Psoas muscle (tissue), 8 donors: ENCODE measurements around the gene NTNG1. TPM values are rescaled to one million over a fixed set of nuclear protein-coding genes. Genes with fewer than 3 reads are reported as not detected.

ENCODE experiments used
- ATAC-seq, 4 donors: fragments of 200-7000 bp; cut with Tn5 transposase; one replicate each; pipeline ENCODE4 v1.9.1; 2020; ENCODE audit warnings: moderate library complexity in 3 of 4, mild to moderate bottlenecking in 2 of 4
- DNase-seq, 2 donors: peaks; one replicate each; pipeline ENCODE4 v3.0.0-alpha.2; 2020
- H3K27ac ChIP-seq: fragments of 200-600 bp; one replicate; pipeline ENCODE4 v1.8.0; 2022
- H3K27me3 ChIP-seq, 3 donors: fragments of 200-600 bp in 1 of 3; one replicate each; pipeline versions ENCODE4 v1.6.1 to v1.8.0; 2013 to 2022; ENCODE audit warnings: low read length in 2 of 3, mild to moderate bottlenecking in 2 of 3, moderate library complexity in 1 of 3; ENCODE audit not compliant: insufficient read depth in 3 of 3
- H3K36me3 ChIP-seq, 2 donors: fragments of 200-600 bp in 1 of 2; one replicate each; pipeline versions ENCODE4 v1.6.1 to v1.8.0; 2013 to 2022; ENCODE audit warnings: low read depth in 1 of 2, mild to moderate bottlenecking in 1 of 2, moderate library complexity in 1 of 2; ENCODE audit not compliant: insufficient read depth in 1 of 2
- H3K4me1 ChIP-seq: fragments of 200-600 bp; one replicate; pipeline ENCODE4 v1.8.0; 2022
- H3K4me3 ChIP-seq: fragments of 200-600 bp; one replicate; pipeline ENCODE4 v1.8.0; 2022; ENCODE audit warnings: mild to moderate bottlenecking
- H3K9me3 ChIP-seq: fragments of 200-600 bp; one replicate; pipeline ENCODE4 v1.8.0; 2022
- CTCF ChIP-seq: fragments of 200-600 bp; IDR thresholded peaks from one replicate; pipeline ENCODE4 v1.8.0; 2022; ENCODE audit warnings: antibody characterized with exemption
- WGBS, 3 donors: extraction: QIAGEN DNeasy Blood & Tissue Kit; methylation state at CpG; one replicate each; pipeline versions ENCODE4 v1.1.6 to v1.1.7; 2013; 5-methylcytosine and 5-hydroxymethylcytosine counted together
- intact Hi-C, 2 donors: fragments of 100-400 bp; cut with DNase I; formaldehyde crosslinking; loops; one replicate each; pipeline versions ENCODE4 v1.11.0 to v1.14.2; 2022
- polyA plus RNA-seq, 3 donors: library from polyadenylated mRNA; stranded (reverse); fragments of 200-250 nt; gene quantifications; one replicate each; pipeline ENCODE4 v1.2.3, GENCODE V29; 2013
- total RNA-seq, 4 donors: library from RNA; stranded (reverse); fragmentation: NEBNext Ultra II Directional in 2 of 4; extraction: Animal tissue kit (Norgen Biotek cat#: 25700) in 2 of 4; gene quantifications; one replicate each; pipeline versions ENCODE4 v1.2.1 to v1.2.4, GENCODE V29; 2021 to 2023
- donor health status: healthy with polysubstance abuse.
- donor health status: DM: no; HTN: no; CAD: no; lungs with moderate emphysema.
- donor health status: Bipolar disorder and iron deficiency.
- donor health status: healthy.
- donor health status: DM: yes; HTN: yes; CAD: no.
- donor health status: DM: no; HTN: no; CAD: no.
- donor health status: DM: no; HTN: no; CAD: no.
- donor health status: DM: yes; HTN: yes; CAD: no.

Gene NTNG1
- total and polyA plus RNA-seq, 7 donors = 0.01 to 0.34 (median 0.27) TPM; not detected in 4

GRCh38 chr1:107525145-107525544, 384.3 kb downstream of the NTNG1 start:
- H3K36me3 ChIP-seq = no peaks in the 10 kb centered on the region
- WGBS, 3 donors = 94 to 100% (median 99%) methylated on average over 1 of the region's 1 CpG
- intact Hi-C loops = loop anchor here in 1 of 2 donors (5.0 kb wide), 2 partner anchors 98 to 248 kb away; no protein-coding TSS in a partner anchor
- H3K4me3 ChIP-seq = no peak overlapping the region
- no peaks in the 10 kb centered on the region for H3K27me3 ChIP-seq
- no peak for DNase-seq
- H3K27ac ChIP-seq = no peak overlapping the region
- TF ChIP-seq CTCF = no peak
- H3K4me1 ChIP-seq = no peaks in the 10 kb centered on the region
- ATAC-seq = no peak
- no peaks in the 10 kb centered on the region for H3K9me3 ChIP-seq

GRCh38 chr1:107525961-107526360, 385.1 kb downstream of the NTNG1 start:
- no peak for ATAC-seq
- no peak for DNase-seq
- 86 to 97% (median 95%) methylated on average over 2 of the region's 2 CpGs for WGBS, 3 donors
- H3K27me3 ChIP-seq = no peaks in the 10 kb centered on the region
- no peak overlapping the region for H3K4me3 ChIP-seq
- no peak for TF ChIP-seq CTCF
- H3K4me1 ChIP-seq = no peaks in the 10 kb centered on the region
- intact Hi-C loops = loop anchor here in 1 of 2 donors (5.0 kb wide), 2 partner anchors 99 to 249 kb away; no protein-coding TSS in a partner anchor
- no peaks in the 10 kb centered on the region for H3K36me3 ChIP-seq
- no peaks in the 10 kb centered on the region for H3K9me3 ChIP-seq
- no peak overlapping the region for H3K27ac ChIP-seq

- Histone ChIP-seq H3K27ac (no peak overlapping the region), H3K4me3 (no peak overlapping the region), H3K9me3 (no peaks in the 10 kb centered on the region), H3K27me3 (no peaks in the 10 kb centered on the region), H3K4me1 (no peaks in the 10 kb centered on the region), H3K36me3 (no peaks in the 10 kb centered on the region)
- DNase-seq (no peak), ATAC-seq (no peak)
- no peak for TF ChIP-seq CTCF
- 53 to 59% (median 58%) methylated on average over 2 of the region's 2 CpGs for WGBS, 3 donors
- intact Hi-C loops = loop anchor here in 1 of 2 donors (5.0 kb wide), 2 partner anchors 99 to 249 kb away; no protein-coding TSS in a partner anchor
Observed at GRCh38 chr1:107526524-107527198, 385.8 kb downstream of the NTNG1 start.

- TF ChIP-seq CTCF = peak; percentile 77
- no peaks in the 10 kb centered on the region for H3K36me3 ChIP-seq
- no peaks in the 10 kb centered on the region for H3K4me1 ChIP-seq
- 24 to 34% (median 27%) methylated on average over 6 of the region's 6 CpGs for WGBS, 3 donors
- intact Hi-C loops = loop anchor here (2.0 to 5.0 kb wide), 4 partner anchors 99 to 253 kb away; no protein-coding TSS in a partner anchor
- ATAC-seq = peak in 3 of 4 donors; percentile 64 to 73 (median 69)
- no peak overlapping the region for H3K4me3 ChIP-seq
- H3K27ac ChIP-seq = no peak overlapping the region
- no peaks in the 10 kb centered on the region for H3K9me3 ChIP-seq
- peaks cover 0 to 3% (median 0%) of the 10 kb centered on the region in 3 donors for H3K27me3 ChIP-seq
- DNase-seq = no peak
Observed at GRCh38 chr1:107529511-107530149, 388.8 kb downstream of the NTNG1 start.
